BJ (cell line): ENCODE data around the gene MRM1. TPM values are rescaled to one million over a fixed set of nuclear protein-coding genes. Genes with fewer than 3 reads are reported as not detected.

Experiments used
- CTCF ChIA-PET: fragments of 350-600 bp; formaldehyde crosslinking; extraction: SDS; loops from one replicate; lab custom pipeline; 2021; ENCODE audit warnings: antibody characterized with exemption, inconsistent platforms; lab: Yijun Ruan, JAX
- POLR2A ChIA-PET: fragments of 300-600 bp; sonication (Branson Sonifier 250); formaldehyde crosslinking; extraction: SDS; loops from one replicate; lab custom pipeline; 2021; ENCODE audit warnings: antibody characterized with exemption; lab: Charles Lee
- DNase-seq: peaks from one replicate; pipeline ENCODE4 v3.0.0-alpha.2; 2011; ENCODE audit warnings: low read depth
- H3K27me3 ChIP-seq: 2 replicates; pipeline ENCODE4 v1.6.0; 2011; ENCODE audit warnings: low read length; ENCODE audit not compliant: control insufficient read depth, insufficient read depth
- H3K36me3 ChIP-seq: 2 replicates; pipeline ENCODE4 v1.5.1; 2011; ENCODE audit warnings: low read length; ENCODE audit not compliant: control insufficient read depth, insufficient read depth
- H3K4me3 ChIP-seq: 2 replicates; pipeline ENCODE4 v1.5.1; 2011; ENCODE audit warnings: low read depth, mild to moderate bottlenecking, control low read depth, low read length
- CTCF ChIP-seq: IDR thresholded peaks from 2 replicates; pipeline ENCODE4 v1.5.1; 2011; ENCODE audit warnings: low read depth, mild to moderate bottlenecking, control low read depth, inconsistent platforms, low read length, moderate library complexity; ENCODE audit not compliant: insufficient read depth
- polyA plus RNA-seq: library from polyadenylated mRNA; depleted of rRNA; stranded (reverse); fragments of >200 nt; gene quantifications from 2 replicates; pipeline ENCODE4 v1.2.3, GENCODE V29; 2011

MRM1 gene
- polyA plus RNA-seq, 1 experiment: 3.9 TPM

GRCh38 chr17:36629970-36630502 is 28.7 kb downstream of the MRM1 start:
- CTCF ChIA-PET: interaction anchor here (0.9 to 6.7 kb wide), 13 partner anchors 8 to 743 kb away, joined by 3 to 81 read pairs (median 8); no protein-coding TSS in a partner anchor
- DNase-seq: no peak
- TF ChIP-seq CTCF: no peak
- POLR2A ChIA-PET: no interaction called here
- Histone ChIP-seq H3K36me3 (no peaks in the 10 kb centered on the region), H3K27me3 (peaks cover 16% of the 10 kb centered on the region), H3K4me3 (no peak overlapping the region)

GRCh38 chr17:36631022-36631421 is 29.6 kb downstream of the MRM1 start:
- ChIA-PET POLR2A (no interaction called here), CTCF (interaction anchor here (0.9 to 6.7 kb wide), 5 partner anchors 12 to 609 kb away, joined by 3 to 81 read pairs (median 11); no protein-coding TSS in a partner anchor)
- no peak for TF ChIP-seq CTCF
- no peak overlapping the region for H3K4me3 ChIP-seq
- no peaks in the 10 kb centered on the region for H3K36me3 ChIP-seq
- no peak for DNase-seq
- H3K27me3 ChIP-seq: peaks cover 18% of the 10 kb centered on the region

- TF ChIP-seq CTCF: no peak
- no peak overlapping the region for H3K4me3 ChIP-seq
- H3K36me3 ChIP-seq: no peaks in the 10 kb centered on the region
- ChIA-PET POLR2A (no interaction called here), CTCF (interaction anchor here (2.2 to 6.7 kb wide), 2 partner anchors 10 to 414 kb away, joined by 5 to 81 read pairs; no protein-coding TSS in a partner anchor)
- peaks cover 20% of the 10 kb centered on the region for H3K27me3 ChIP-seq
- no peak for DNase-seq
Measured at GRCh38 chr17:36632916-36633771, 31.8 kb downstream of the MRM1 start.

GRCh38 chr17:36640346-36640745 is 39.0 kb downstream of the MRM1 start:
- Histone ChIP-seq H3K4me3 (no peak overlapping the region), H3K36me3 (no peaks in the 10 kb centered on the region), H3K27me3 (peaks cover 45% of the 10 kb centered on the region)
- ChIA-PET CTCF (interaction anchor here (2.3 kb wide), 1 partner anchor 10 kb away, joined by 6 read pairs; no protein-coding TSS in a partner anchor), POLR2A (no interaction called here)
- TF ChIP-seq CTCF: no peak
- DNase-seq: no peak

- H3K4me3 ChIP-seq: no peak overlapping the region
- TF ChIP-seq CTCF: no peak
- no peak for DNase-seq
- H3K36me3 ChIP-seq: no peaks in the 10 kb centered on the region
- peaks cover 45% of the 10 kb centered on the region for H3K27me3 ChIP-seq
- ChIA-PET POLR2A (no interaction called here), CTCF (interaction anchor here (2.1 to 2.3 kb wide), 2 partner anchors 11 to 15 kb away, joined by 5 to 6 read pairs; no protein-coding TSS in a partner anchor)
Measured at GRCh38 chr17:36640836-36641235, 39.5 kb downstream of the MRM1 start.
